CD1c-positive myeloid dendritic cell (primary cell): ENCODE results near the gene NUDT6.

Source experiments
- DNase-seq: peaks from one replicate; pipeline ENCODE4 v3.0.0-alpha.2; 2016; ENCODE audit errors: extremely low spot score

Gene NUDT6

GRCh38 chr4:122914292-122914904 lies 8.0 kb downstream of the NUDT6 start:
- DNase-seq: no peak

GRCh38 chr4:122912810-122913575 lies 9.4 kb downstream of the NUDT6 start:
- no peak for DNase-seq

GRCh38 chr4:122911588-122911987 lies 10.8 kb downstream of the NUDT6 start:
- no peak for DNase-seq

- DNase-seq: no peak
Observed at GRCh38 chr4:122909683-122910082, 12.7 kb downstream of the NUDT6 start.

GRCh38 chr4:122908223-122908622 lies 14.2 kb downstream of the NUDT6 start:
- DNase-seq: no peak

GRCh38 chr4:122906859-122907305 lies 15.5 kb downstream of the NUDT6 start:
- peak; percentile 18 for DNase-seq

- DNase-seq: no peak
Observed at GRCh38 chr4:122903766-122904288, 18.6 kb downstream of the NUDT6 start.

GRCh38 chr4:122901247-122902010 lies 21.0 kb downstream of the NUDT6 start:
- DNase-seq: no peak

GRCh38 chr4:122900314-122900713 lies 22.1 kb downstream of the NUDT6 start:
- DNase-seq: no peak

- no peak for DNase-seq
Observed at GRCh38 chr4:122899682-122900081, 22.7 kb downstream of the NUDT6 start.

- no peak for DNase-seq
Observed at GRCh38 chr4:122898370-122899150, 23.8 kb downstream of the NUDT6 start.

GRCh38 chr4:122896270-122896669 lies 26.1 kb downstream of the NUDT6 start:
- no peak for DNase-seq

GRCh38 chr4:122895336-122895995 lies 26.9 kb downstream of the NUDT6 start:
- DNase-seq: no peak

- DNase-seq: no peak
Observed at GRCh38 chr4:122894827-122895226, 27.6 kb downstream of the NUDT6 start.

GRCh38 chr4:122890147-122890795 lies 32.1 kb downstream of the NUDT6 start:
- DNase-seq: no peak

GRCh38 chr4:122889726-122890125 lies 32.7 kb downstream of the NUDT6 start:
- no peak for DNase-seq

GRCh38 chr4:122884499-122884898 lies 37.9 kb downstream of the NUDT6 start:
- DNase-seq: no peak

GRCh38 chr4:122882857-122883735 lies 39.3 kb downstream of the NUDT6 start:
- DNase-seq: no peak

- no peak for DNase-seq
Observed at GRCh38 chr4:122879001-122879400, 43.4 kb downstream of the NUDT6 start.

GRCh38 chr4:122876456-122876855 lies 45.9 kb downstream of the NUDT6 start:
- no peak for DNase-seq
